GM12878 (cell line): ENCODE results near the gene GRK2. TPM values are rescaled to one million over a fixed set of nuclear protein-coding genes. Genes with fewer than 3 reads are reported as not detected.

ENCODE experiments used
- ASH2L ChIP-seq: fragments of 300-600, 200-600 bp; sonication (generic); IDR thresholded peaks from 2 replicates; pipeline ENCODE4 v1.6.1; 2017; ENCODE audit warnings: low read depth, mild to moderate bottlenecking, borderline replicate concordance
- HDAC6 ChIP-seq: fragments of 200-600 bp; sonication (generic); IDR thresholded peaks from one replicate; pipeline ENCODE4 v1.8.0; 2017; ENCODE audit warnings: antibody characterized with exemption; ENCODE audit not compliant: unreplicated experiment
- NFIC ChIP-seq: IDR thresholded peaks from 2 replicates; pipeline ENCODE4 v1.6.1; 2012; ENCODE audit warnings: low read depth, mild to moderate bottlenecking, inconsistent platforms, low read length, moderate library complexity
- RUNX3 ChIP-seq: IDR thresholded peaks from 2 replicates; pipeline ENCODE4 v1.6.1; 2012; ENCODE audit warnings: low read length, inconsistent platforms
- SP1 ChIP-seq: IDR thresholded peaks from one replicate; pipeline ENCODE4 v1.6.1; 2011; ENCODE audit warnings: low read depth, low read length
- SUZ12 ChIP-seq: fragments of 200-600 bp; sonication (generic); IDR thresholded peaks from one replicate; pipeline ENCODE4 v1.6.1; 2018; ENCODE audit warnings: antibody characterized with exemption, mild to moderate bottlenecking; ENCODE audit not compliant: unreplicated experiment
- YBX1 ChIP-seq: fragments of 450-650 bp; IDR thresholded peaks from 2 replicates; pipeline ENCODE4 v1.6.1; 2016; ENCODE audit warnings: antibody characterized with exemption
- ZNF24 ChIP-seq: fragments of 450-650 bp; IDR thresholded peaks from 2 replicates; pipeline ENCODE4 v1.6.1; 2017; ENCODE audit warnings: antibody characterized with exemption, mild to moderate bottlenecking
- ZZZ3 ChIP-seq: IDR thresholded peaks from 2 replicates; pipeline ENCODE4 v1.6.1; 2011; ENCODE audit warnings: low read depth; ENCODE audit not compliant: control insufficient read depth, insufficient read length
- polyA plus RNA-seq, 11 experiments: library from polyadenylated mRNA; depleted of rRNA in 4 of 11; unstranded in 6 of 11; stranded (reverse) in 5 of 11; fragments of >200 nt; fragmentation: Nextera tagmentation in 4 of 11; fragmentation: Illumina TruSeq in 1 of 11; extraction: Ambion mirVana in 4 of 11; extraction: Trizol in 1 of 11; gene quantifications; 1 replicate in 1 of 11; 2 replicates in 10 of 11; pipeline versions ENCODE4 v1.2.1 to v1.2.3, GENCODE V29; 2011 to 2016; ENCODE audit warnings: inconsistent platforms in 2 of 11, missing spikeins in 2 of 11, low read depth in 1 of 11
- total RNA-seq, 4 experiments: library from RNA; depleted of rRNA in 3 of 4; stranded (reverse); fragments of >200 nt in 3 of 4; fragmentation: Illumina TruSeq in 1 of 4; extraction: Trizol in 1 of 4; gene quantifications; 2 replicates each; pipeline versions ENCODE4 v1.2.1 to v1.2.3, GENCODE V29; 2013 to 2021
- TF ChIP-seq, protein P1 (sequence below): fragments of 450-650 bp; IDR thresholded peaks from 2 replicates; pipeline ENCODE4 v1.6.1; 2018; ENCODE audit warnings: borderline replicate concordance, mild to moderate bottlenecking; ENCODE audit not compliant: partially characterized antibody
- TF ChIP-seq, protein P2 (sequence below): fragments of 150-350 bp; IDR thresholded peaks from 2 replicates; pipeline ENCODE4 v1.6.1; 2014; ENCODE audit warnings: mild to moderate bottlenecking, low read depth, low read length
- TF ChIP-seq, protein P3 (sequence below): fragments of 150-350 bp; IDR thresholded peaks from 2 replicates; pipeline ENCODE4 v1.6.1; 2016; ENCODE audit warnings: low read depth, low read length
- TF ChIP-seq, protein P4 (sequence below): fragments of 450-650 bp; IDR thresholded peaks from 2 replicates; pipeline ENCODE4 v1.6.1; 2017; ENCODE audit warnings: antibody characterized with exemption, mild to moderate bottlenecking, moderate library complexity
- TF ChIP-seq, protein P5 (sequence below): fragments of 450-650 bp; IDR thresholded peaks from 2 replicates; pipeline ENCODE4 v1.6.1; 2017; ENCODE audit warnings: mild to moderate bottlenecking

Gene GRK2
- total and polyA plus RNA-seq, 10 of the 15 experiments (the other 5 are each of a cell fraction or from before 2014, with no cell fraction given), result 1.0 to 160 (median 66.1) TPM

DNA sequence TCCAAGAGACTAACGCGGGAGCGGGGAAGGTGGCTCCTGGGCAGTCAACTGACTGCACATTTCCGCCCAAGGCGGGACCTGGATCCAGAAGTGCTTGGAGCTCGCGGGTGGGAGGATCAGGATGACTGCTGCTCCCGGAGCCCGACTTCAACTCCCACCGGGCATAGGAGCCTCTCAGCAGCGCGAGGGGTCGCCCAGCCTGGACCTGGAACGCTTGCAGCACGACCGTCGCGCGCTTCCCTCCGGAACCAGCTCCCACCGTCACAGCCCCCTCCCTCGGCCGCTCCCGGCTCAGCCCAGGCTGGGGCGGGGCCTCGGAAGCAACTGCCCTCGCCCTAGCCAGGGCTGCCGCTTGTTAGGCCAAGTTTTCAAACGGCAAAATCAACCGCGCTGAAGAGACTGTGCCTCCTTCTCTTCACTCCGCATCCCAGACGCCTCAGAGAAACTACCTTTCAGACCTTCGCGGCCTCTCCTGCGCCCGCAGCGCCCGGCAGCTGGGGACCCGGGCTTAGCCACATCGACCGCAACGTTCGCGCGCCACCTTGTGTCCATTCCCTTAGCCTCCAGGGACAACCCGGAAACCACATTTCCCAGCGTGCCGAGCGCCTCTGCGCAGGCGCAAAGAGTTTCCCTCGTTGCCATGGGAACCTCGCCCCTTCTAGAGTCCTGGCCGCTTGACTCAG, 51.1 kb downstream of the GRK2 start (continued):
- TF ChIP-seq, protein P1, sequence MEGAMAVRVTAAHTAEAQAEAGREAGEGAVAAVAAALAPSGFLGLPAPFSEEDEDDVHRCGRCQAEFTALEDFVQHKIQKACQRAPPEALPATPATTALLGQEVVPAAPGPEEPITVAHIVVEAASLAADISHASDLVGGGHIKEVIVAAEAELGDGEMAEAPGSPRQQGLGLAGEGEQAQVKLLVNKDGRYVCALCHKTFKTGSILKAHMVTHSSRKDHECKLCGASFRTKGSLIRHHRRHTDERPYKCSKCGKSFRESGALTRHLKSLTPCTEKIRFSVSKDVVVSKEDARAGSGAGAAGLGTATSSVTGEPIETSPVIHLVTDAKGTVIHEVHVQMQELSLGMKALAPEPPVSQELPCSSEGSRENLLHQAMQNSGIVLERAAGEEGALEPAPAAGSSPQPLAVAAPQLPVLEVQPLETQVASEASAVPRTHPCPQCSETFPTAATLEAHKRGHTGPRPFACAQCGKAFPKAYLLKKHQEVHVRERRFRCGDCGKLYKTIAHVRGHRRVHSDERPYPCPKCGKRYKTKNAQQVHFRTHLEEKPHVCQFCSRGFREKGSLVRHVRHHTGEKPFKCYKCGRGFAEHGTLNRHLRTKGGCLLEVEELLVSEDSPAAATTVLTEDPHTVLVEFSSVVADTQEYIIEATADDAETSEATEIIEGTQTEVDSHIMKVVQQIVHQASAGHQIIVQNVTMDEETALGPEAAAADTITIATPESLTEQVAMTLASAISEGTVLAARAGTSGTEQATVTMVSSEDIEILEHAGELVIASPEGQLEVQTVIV, result no peak
- 0 out of 2 replicates have a peak, but pooled peaks have one; percentile 37 for TF ChIP-seq ZNF24
- TF ChIP-seq YBX1, result no peak
- TF ChIP-seq, protein P2, sequence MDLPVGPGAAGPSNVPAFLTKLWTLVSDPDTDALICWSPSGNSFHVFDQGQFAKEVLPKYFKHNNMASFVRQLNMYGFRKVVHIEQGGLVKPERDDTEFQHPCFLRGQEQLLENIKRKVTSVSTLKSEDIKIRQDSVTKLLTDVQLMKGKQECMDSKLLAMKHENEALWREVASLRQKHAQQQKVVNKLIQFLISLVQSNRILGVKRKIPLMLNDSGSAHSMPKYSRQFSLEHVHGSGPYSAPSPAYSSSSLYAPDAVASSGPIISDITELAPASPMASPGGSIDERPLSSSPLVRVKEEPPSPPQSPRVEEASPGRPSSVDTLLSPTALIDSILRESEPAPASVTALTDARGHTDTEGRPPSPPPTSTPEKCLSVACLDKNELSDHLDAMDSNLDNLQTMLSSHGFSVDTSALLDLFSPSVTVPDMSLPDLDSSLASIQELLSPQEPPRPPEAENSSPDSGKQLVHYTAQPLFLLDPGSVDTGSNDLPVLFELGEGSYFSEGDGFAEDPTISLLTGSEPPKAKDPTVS, result no peak
- TF ChIP-seq, protein P3, sequence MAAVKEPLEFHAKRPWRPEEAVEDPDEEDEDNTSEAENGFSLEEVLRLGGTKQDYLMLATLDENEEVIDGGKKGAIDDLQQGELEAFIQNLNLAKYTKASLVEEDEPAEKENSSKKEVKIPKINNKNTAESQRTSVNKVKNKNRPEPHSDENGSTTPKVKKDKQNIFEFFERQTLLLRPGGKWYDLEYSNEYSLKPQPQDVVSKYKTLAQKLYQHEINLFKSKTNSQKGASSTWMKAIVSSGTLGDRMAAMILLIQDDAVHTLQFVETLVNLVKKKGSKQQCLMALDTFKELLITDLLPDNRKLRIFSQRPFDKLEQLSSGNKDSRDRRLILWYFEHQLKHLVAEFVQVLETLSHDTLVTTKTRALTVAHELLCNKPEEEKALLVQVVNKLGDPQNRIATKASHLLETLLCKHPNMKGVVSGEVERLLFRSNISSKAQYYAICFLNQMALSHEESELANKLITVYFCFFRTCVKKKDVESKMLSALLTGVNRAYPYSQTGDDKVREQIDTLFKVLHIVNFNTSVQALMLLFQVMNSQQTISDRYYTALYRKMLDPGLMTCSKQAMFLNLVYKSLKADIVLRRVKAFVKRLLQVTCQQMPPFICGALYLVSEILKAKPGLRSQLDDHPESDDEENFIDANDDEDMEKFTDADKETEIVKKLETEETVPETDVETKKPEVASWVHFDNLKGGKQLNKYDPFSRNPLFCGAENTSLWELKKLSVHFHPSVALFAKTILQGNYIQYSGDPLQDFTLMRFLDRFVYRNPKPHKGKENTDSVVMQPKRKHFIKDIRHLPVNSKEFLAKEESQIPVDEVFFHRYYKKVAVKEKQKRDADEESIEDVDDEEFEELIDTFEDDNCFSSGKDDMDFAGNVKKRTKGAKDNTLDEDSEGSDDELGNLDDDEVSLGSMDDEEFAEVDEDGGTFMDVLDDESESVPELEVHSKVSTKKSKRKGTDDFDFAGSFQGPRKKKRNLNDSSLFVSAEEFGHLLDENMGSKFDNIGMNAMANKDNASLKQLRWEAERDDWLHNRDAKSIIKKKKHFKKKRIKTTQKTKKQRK, result no peak
- peak; percentile 98 for TF ChIP-seq RUNX3
- no peak for TF ChIP-seq SUZ12
- TF ChIP-seq, protein P4, sequence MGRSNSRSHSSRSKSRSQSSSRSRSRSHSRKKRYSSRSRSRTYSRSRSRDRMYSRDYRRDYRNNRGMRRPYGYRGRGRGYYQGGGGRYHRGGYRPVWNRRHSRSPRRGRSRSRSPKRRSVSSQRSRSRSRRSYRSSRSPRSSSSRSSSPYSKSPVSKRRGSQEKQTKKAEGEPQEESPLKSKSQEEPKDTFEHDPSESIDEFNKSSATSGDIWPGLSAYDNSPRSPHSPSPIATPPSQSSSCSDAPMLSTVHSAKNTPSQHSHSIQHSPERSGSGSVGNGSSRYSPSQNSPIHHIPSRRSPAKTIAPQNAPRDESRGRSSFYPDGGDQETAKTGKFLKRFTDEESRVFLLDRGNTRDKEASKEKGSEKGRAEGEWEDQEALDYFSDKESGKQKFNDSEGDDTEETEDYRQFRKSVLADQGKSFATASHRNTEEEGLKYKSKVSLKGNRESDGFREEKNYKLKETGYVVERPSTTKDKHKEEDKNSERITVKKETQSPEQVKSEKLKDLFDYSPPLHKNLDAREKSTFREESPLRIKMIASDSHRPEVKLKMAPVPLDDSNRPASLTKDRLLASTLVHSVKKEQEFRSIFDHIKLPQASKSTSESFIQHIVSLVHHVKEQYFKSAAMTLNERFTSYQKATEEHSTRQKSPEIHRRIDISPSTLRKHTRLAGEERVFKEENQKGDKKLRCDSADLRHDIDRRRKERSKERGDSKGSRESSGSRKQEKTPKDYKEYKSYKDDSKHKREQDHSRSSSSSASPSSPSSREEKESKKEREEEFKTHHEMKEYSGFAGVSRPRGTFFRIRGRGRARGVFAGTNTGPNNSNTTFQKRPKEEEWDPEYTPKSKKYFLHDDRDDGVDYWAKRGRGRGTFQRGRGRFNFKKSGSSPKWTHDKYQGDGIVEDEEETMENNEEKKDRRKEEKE, result no peak
- no peak for TF ChIP-seq ZZZ3
- no peak for TF ChIP-seq SP1
- TF ChIP-seq, protein P5, sequence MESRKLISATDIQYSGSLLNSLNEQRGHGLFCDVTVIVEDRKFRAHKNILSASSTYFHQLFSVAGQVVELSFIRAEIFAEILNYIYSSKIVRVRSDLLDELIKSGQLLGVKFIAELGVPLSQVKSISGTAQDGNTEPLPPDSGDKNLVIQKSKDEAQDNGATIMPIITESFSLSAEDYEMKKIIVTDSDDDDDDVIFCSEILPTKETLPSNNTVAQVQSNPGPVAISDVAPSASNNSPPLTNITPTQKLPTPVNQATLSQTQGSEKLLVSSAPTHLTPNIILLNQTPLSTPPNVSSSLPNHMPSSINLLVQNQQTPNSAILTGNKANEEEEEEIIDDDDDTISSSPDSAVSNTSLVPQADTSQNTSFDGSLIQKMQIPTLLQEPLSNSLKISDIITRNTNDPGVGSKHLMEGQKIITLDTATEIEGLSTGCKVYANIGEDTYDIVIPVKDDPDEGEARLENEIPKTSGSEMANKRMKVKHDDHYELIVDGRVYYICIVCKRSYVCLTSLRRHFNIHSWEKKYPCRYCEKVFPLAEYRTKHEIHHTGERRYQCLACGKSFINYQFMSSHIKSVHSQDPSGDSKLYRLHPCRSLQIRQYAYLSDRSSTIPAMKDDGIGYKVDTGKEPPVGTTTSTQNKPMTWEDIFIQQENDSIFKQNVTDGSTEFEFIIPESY, result no peak
- no peak for TF ChIP-seq HDAC6
- TF ChIP-seq ASH2L, result peak; percentile 73; the same call in 1 of the 2 replicates
- no peak for TF ChIP-seq NFIC
